CD4-positive, alpha-beta T cell (primary cell): ENCODE data around the gene PROCA1. TPM values are rescaled to one million over a fixed set of nuclear protein-coding genes. Genes with fewer than 3 reads are reported as not detected.

Source experiments
- ATAC-seq: fragments of 200-7000 bp; cut with Tn5 transposase; one replicate; pipeline ENCODE4 v1.10.0; 2022; ENCODE audit warnings: mild to moderate bottlenecking; ENCODE audit not compliant: poor library complexity
- CTCF ChIA-PET: fragments of 350-600 bp; sonication (Branson Sonifier 250); formaldehyde crosslinking; loops from one replicate; lab custom pipeline; 2021; ENCODE audit warnings: antibody characterized with exemption, inconsistent platforms; lab: Charles Lee
- POLR2A ChIA-PET: fragments of 350-600 bp; sonication (Branson Sonifier 250); formaldehyde crosslinking; loops from one replicate; lab custom pipeline; 2021; ENCODE audit warnings: antibody characterized with exemption, inconsistent platforms; lab: Charles Lee
- DNase-seq, 14 experiments: peaks; one replicate each; pipeline ENCODE4 v3.0.0-alpha.2; 2013 to 2020; ENCODE audit warnings: mixed read lengths in 2 of 14
- H3K27ac ChIP-seq, 2 donors: one replicate each; pipeline versions ENCODE4 v1.5.1 to v1.7.0; 2013; ENCODE audit warnings: low read length in 2 of 2, low read depth in 1 of 2, mild to moderate bottlenecking in 1 of 2
- H3K27me3 ChIP-seq, 2 experiments: 1 replicate in 1 of 2; 2 replicates in 1 of 2; pipeline versions ENCODE4 v1.6.1 to v1.7.0; 2013; ENCODE audit warnings: low read length in 2 of 2, control low read depth in 1 of 2, mild to moderate bottlenecking in 1 of 2, moderate library complexity in 1 of 2; ENCODE audit not compliant: insufficient read depth in 2 of 2, control insufficient read depth in 1 of 2
- H3K36me3 ChIP-seq: one replicate; pipeline ENCODE4 v1.6.1; 2013; ENCODE audit warnings: low read length, control low read depth; ENCODE audit not compliant: insufficient read depth
- H3K4me1 ChIP-seq: one replicate; pipeline ENCODE4 v1.6.1; 2013; ENCODE audit warnings: low read length, control low read depth; ENCODE audit not compliant: insufficient read depth
- H3K4me3 ChIP-seq: one replicate; pipeline ENCODE4 v1.5.1; 2013; ENCODE audit warnings: mild to moderate bottlenecking, low read length, moderate library complexity
- H3K9me3 ChIP-seq, 2 experiments: 1 replicate in 1 of 2; 2 replicates in 1 of 2; pipeline versions ENCODE4 v1.6.1 to v1.7.0; 2013; ENCODE audit warnings: low read length in 2 of 2, mild to moderate bottlenecking in 2 of 2, control low read depth in 1 of 2, moderate library complexity in 1 of 2; ENCODE audit not compliant: control insufficient read depth in 1 of 2, insufficient read depth in 1 of 2
- H3K27ac Mint-ChIP-seq: one replicate; pipeline ENCODE4 v1.8.0; 2020; ENCODE audit warnings: mixed read lengths
- H3K27me3 Mint-ChIP-seq: one replicate; pipeline ENCODE4 v1.8.0; 2021; ENCODE audit warnings: mixed read lengths
- H3K36me3 Mint-ChIP-seq: one replicate; pipeline ENCODE4 v1.8.0; 2021; ENCODE audit warnings: low read depth, mixed read lengths
- H3K4me1 Mint-ChIP-seq: one replicate; pipeline ENCODE4 v1.8.0; 2021; ENCODE audit warnings: low read depth, mixed read lengths
- H3K4me3 Mint-ChIP-seq: one replicate; pipeline ENCODE4 v1.8.0; 2020; ENCODE audit warnings: mild to moderate bottlenecking, mixed read lengths
- H3K9me3 Mint-ChIP-seq: one replicate; pipeline ENCODE4 v1.8.0; 2020; ENCODE audit warnings: mixed read lengths
- CTCF ChIP-seq: fragments of 200-600 bp; IDR thresholded peaks from one replicate; pipeline ENCODE4 v1.8.0; 2022; ENCODE audit warnings: antibody characterized with exemption, mild to moderate bottlenecking
- intact Hi-C, 2 experiments: fragments of 100-400 bp; cut with DNase I in 1 of 2; cut with micrococcal nuclease in 1 of 2; formaldehyde crosslinking; loops; one replicate each; pipeline versions ENCODE4 v1.15.1 to v1.9.0; 2023 to 2025; cut with DNase I, micrococcal nuclease
- total RNA-seq, 174 experiments: library from RNA in 2 of 174; stranded (reverse) in 2 of 174; gene quantifications; one replicate each; pipeline ENCODE4 v1.2.3 and lab custom pipeline; 2021 to 2026

Gene PROCA1
- total RNA-seq, 2 experiments from 2014 or later = 3.5 to 4.1 TPM

GRCh38 chr17:28717578-28718332 lies 6.1 kb upstream of the PROCA1 start, which contains the start of gene RAB34:
TSS of gene RAB34 (minus strand) at chr17:28717868. CDS start at chr17:28717266, 602 bp downstream.
- Mint-ChIP-seq H3K4me3 (peak within 1 kb of the TSS; percentile 79), H3K4me1 (peaks cover 41% of the 10 kb centered on the region), H3K36me3 (peaks cover 30% of the 10 kb centered on the region), H3K27ac (peak within 1 kb of the TSS; percentile 79), H3K27me3 (peaks cover 35% of the 10 kb centered on the region), H3K9me3 (no peaks in the 10 kb centered on the region)
- no peak for ATAC-seq
- H3K9me3 ChIP-seq = peaks cover 0 to 8% of the 10 kb centered on the region in 2 experiments
- peak within 1 kb of the TSS; percentile 36 for H3K4me3 ChIP-seq
- peaks cover 21% of the 10 kb centered on the region for H3K36me3 ChIP-seq
- DNase-seq = peak in 6 of 14 experiments; percentile 12 to 60 (median 43)
- intact Hi-C loops = loop anchor here (2.0 to 10.0 kb wide), 4 partner anchors 55 to 363 kb away; partner anchors contain the start of genes DHRS13 (in 1 of the 2), PHF12 (in 1 of the 2), POLDIP2 (in 1 of the 2) and SUPT6H (in 1 of the 2)
- peaks cover 55% of the 10 kb centered on the region for H3K4me1 ChIP-seq
- no peak within 1 kb of the TSS for H3K27ac ChIP-seq
- ChIA-PET POLR2A (interaction anchor here (2.2 kb wide), 1 partner anchor 10 kb away, joined by 13 read pairs; the partner anchor contains the start of gene NEK8), CTCF (no interaction called here)
- no peak for TF ChIP-seq CTCF
- peaks cover 17 to 21% of the 10 kb centered on the region in 2 experiments for H3K27me3 ChIP-seq

GRCh38 chr17:28716740-28717577 lies 5.3 kb upstream of the PROCA1 start:
- peaks cover 13% of the 10 kb centered on the region for H3K36me3 ChIP-seq
- intact Hi-C loops = loop anchor here in 1 of 2 experiments (10.0 kb wide), 1 partner anchor 362 kb away; the partner anchor contains the start of gene POLDIP2
- H3K4me1 ChIP-seq = peaks cover 53% of the 10 kb centered on the region
- no peak overlapping the region for H3K27ac ChIP-seq
- H3K9me3 Mint-ChIP-seq = no peaks in the 10 kb centered on the region
- peaks cover 43% of the 10 kb centered on the region for H3K4me1 Mint-ChIP-seq
- H3K9me3 ChIP-seq = peaks cover 0 to 8% of the 10 kb centered on the region in 2 experiments
- no peak for ATAC-seq
- no peak overlapping the region for H3K27ac Mint-ChIP-seq
- H3K27me3 Mint-ChIP-seq = peaks cover 35% of the 10 kb centered on the region
- ChIA-PET POLR2A (interaction anchor here (1.0 to 2.2 kb wide), 2 partner anchors 11 to 235 kb away, joined by 3 to 13 read pairs; partner anchors contain the start of genes NEK8 and PHF12), CTCF (interaction anchor here (1.5 to 1.6 kb wide), 2 partner anchors 10 to 33 kb away, joined by 3 to 4 read pairs; no protein-coding TSS in a partner anchor)
- H3K27me3 ChIP-seq = peaks cover 17 to 21% of the 10 kb centered on the region in 2 experiments
- peak overlapping the region; percentile 34 for H3K4me3 Mint-ChIP-seq
- peaks cover 25% of the 10 kb centered on the region for H3K36me3 Mint-ChIP-seq
- H3K4me3 ChIP-seq = peak overlapping the region; percentile 36
- DNase-seq = peak in 3 of 14 experiments; percentile 11 to 53 (median 44)
- no peak for TF ChIP-seq CTCF

- intact Hi-C loops = loop anchor here in 1 of 2 experiments (10.0 kb wide), 1 partner anchor 360 kb away; the partner anchor contains the start of gene POLDIP2
Measured at GRCh38 chr17:28715217-28715616, 3.5 kb upstream of the PROCA1 start.

More at GRCh38 chr17:28715217-28715616, 3.5 kb upstream of the PROCA1 start:
- H3K4me3 Mint-ChIP-seq = peak overlapping the region; percentile 17
- H3K9me3 ChIP-seq = peaks cover 0 to 8% of the 10 kb centered on the region in 2 experiments
- H3K27ac ChIP-seq = no peak overlapping the region
- no peak overlapping the region for H3K4me3 ChIP-seq
- DNase-seq (no peak), ATAC-seq (no peak)
- peaks cover 35% of the 10 kb centered on the region for H3K27me3 Mint-ChIP-seq
- H3K4me1 ChIP-seq = peaks cover 47% of the 10 kb centered on the region
- H3K36me3 ChIP-seq = no peaks in the 10 kb centered on the region
- TF ChIP-seq CTCF = no peak
- H3K4me1 Mint-ChIP-seq = peaks cover 42% of the 10 kb centered on the region
- peaks cover 8% of the 10 kb centered on the region for H3K36me3 Mint-ChIP-seq
- peaks cover 17 to 21% of the 10 kb centered on the region in 2 experiments for H3K27me3 ChIP-seq
- POLR2A ChIA-PET = interaction anchor here (2.2 kb wide), 1 partner anchor 13 kb away, joined by 13 read pairs; the partner anchor contains the start of gene NEK8
- CTCF ChIA-PET = interaction anchor here (1.3 kb wide), 1 partner anchor 12 kb away, joined by 4 read pairs; no protein-coding TSS in a partner anchor
- H3K9me3 Mint-ChIP-seq = no peaks in the 10 kb centered on the region
- no peak overlapping the region for H3K27ac Mint-ChIP-seq
